LNCaP clone FGC (cell line): ENCODE measurements around the gene ARHGAP23.
A peak's percentile ranks its signal among the peaks of the same experiment; 100 is the strongest.

Experiments used
- DNase-seq: peaks from one replicate; pipeline ENCODE4 v3.0.0-alpha.2; 2011; ENCODE audit warnings: low read depth
- H3K4me3 ChIP-seq: 2 replicates; pipeline ENCODE4 v1.5.1; 2011; ENCODE audit warnings: mild to moderate bottlenecking, low read depth, low read length, control low read depth
- TF ChIP-seq, protein P1 (sequence below): IDR thresholded peaks from 2 replicates; pipeline ENCODE4 v1.5.1; 2012; ENCODE audit warnings: mild to moderate bottlenecking; ENCODE audit not compliant: control insufficient read depth, insufficient read depth; ENCODE audit errors: extremely low read depth

The ARHGAP23 gene

DNA sequence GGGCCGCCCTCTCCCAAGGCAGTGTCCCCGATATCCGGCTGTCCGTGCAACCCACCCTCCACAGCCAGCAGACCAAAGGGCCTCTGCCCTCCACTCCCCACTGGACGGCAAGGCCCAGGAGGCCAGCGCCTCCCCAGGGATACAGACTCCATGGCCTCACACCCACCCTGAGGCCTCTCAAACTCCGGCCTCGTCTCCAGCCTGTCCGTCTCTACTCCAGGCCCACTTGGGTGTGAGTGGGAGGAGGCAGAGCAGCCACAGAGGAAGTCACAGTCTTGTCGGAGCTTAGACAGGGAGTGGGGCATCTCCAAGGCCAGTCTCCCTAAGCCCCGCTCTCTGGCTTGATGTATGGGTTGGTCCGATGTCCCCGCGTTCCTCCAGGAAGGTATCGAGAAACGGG, 104.2 kb downstream of the ARHGAP23 start:
- no peak for DNase-seq
- TF ChIP-seq, protein P1, sequence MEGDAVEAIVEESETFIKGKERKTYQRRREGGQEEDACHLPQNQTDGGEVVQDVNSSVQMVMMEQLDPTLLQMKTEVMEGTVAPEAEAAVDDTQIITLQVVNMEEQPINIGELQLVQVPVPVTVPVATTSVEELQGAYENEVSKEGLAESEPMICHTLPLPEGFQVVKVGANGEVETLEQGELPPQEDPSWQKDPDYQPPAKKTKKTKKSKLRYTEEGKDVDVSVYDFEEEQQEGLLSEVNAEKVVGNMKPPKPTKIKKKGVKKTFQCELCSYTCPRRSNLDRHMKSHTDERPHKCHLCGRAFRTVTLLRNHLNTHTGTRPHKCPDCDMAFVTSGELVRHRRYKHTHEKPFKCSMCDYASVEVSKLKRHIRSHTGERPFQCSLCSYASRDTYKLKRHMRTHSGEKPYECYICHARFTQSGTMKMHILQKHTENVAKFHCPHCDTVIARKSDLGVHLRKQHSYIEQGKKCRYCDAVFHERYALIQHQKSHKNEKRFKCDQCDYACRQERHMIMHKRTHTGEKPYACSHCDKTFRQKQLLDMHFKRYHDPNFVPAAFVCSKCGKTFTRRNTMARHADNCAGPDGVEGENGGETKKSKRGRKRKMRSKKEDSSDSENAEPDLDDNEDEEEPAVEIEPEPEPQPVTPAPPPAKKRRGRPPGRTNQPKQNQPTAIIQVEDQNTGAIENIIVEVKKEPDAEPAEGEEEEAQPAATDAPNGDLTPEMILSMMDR, result no peak
- no peak overlapping the region for H3K4me3 ChIP-seq

DNA sequence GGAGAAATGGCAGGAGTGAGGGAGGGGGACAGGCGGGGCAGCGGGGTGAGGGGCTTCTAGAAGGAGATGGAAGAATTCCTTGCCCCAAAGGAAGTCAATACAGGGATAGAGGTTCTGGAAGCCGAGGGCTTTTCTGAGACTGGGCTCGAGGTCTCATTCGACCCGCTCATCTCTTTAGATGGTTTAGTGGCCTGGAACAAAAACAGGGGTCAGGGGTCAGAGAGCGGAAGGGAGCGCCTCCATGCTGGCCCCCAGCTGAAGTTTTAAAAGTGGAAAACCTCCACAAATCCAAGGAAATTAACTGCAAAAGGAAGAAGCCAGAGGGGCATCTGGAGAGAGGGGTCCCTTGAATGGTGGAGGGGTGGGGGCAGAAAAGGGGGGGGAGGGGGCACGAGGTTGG, 105.0 kb downstream of the ARHGAP23 start:
- DNase-seq, result no peak
- H3K4me3 ChIP-seq, result no peak overlapping the region
- TF ChIP-seq, protein P1, result no peak

DNA sequence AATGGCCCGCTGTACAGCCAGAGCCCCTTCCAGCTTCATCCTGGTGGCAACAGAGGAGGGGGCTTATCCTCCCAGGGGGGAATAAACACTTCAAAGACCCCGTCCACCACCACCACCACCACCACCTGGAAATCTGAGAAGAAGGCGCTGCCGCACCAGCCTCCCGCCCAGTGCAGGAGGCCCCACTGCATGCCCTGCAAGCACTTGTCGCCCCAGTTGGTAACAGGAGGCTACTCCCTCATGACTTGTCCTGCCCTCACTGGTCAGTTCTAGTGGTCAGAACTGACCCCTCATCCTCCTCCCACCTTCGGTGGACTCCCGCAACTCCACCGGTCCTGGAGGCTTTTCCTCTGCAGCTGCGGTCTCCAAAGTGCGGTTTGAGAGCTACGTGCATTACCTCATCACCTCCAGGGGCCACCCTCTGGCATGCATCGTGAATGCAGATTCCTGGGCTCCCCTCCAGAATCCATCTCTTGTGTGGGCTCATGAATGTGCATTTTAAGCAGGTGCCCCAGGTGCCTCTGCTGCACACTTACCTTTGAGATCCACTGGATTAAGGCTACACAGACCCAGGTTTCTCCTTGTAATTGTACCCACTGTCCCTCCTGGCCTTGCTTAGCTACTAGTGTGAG, 105.7 kb downstream of the ARHGAP23 start:
- no peak for DNase-seq
- no peak overlapping the region for H3K4me3 ChIP-seq
- TF ChIP-seq, protein P1, result no peak

DNA sequence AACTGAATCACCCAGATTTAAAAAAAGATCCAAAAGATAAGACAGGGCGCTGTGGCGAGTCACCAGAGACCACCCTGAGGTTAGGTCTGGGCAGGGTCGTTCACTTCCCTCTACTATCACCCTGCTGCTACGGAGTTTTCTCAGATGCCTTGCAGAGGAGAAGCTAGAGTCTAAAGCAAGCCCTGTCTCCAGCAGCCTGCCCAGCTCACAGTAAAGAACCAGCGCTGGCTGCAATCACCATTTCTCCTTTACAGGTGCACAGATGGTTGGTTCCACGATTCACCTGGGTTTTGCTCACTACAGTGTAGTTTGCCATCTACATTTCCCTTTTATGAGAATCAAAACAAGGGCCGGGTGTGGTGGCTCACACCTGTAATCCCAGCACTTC, 106.2 kb downstream of the ARHGAP23 start:
- DNase-seq, result no peak
- TF ChIP-seq, protein P1, result no peak
- H3K4me3 ChIP-seq, result no peak overlapping the region

DNA sequence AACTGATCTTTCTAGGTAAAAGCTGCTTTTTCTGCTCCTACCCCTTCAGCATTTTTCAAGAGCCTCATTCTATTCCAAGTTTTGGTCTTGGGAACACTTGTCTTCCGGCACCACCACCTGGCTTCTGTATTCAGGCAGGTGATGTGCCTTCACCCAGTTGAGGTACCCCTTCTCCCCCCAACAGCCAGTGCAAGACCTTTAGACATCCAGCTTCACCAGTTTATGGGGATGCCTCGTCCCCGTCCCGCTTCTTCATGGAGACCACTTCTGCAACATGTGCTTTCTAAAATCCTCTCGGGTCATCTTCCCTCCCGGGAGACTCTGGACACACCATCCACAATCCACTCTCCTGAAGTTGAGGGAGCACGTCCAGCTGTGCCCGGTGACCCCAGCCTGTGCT, 107.6 kb downstream of the ARHGAP23 start:
- TF ChIP-seq, protein P1, result no peak
- no peak for DNase-seq
- no peak overlapping the region for H3K4me3 ChIP-seq

DNA sequence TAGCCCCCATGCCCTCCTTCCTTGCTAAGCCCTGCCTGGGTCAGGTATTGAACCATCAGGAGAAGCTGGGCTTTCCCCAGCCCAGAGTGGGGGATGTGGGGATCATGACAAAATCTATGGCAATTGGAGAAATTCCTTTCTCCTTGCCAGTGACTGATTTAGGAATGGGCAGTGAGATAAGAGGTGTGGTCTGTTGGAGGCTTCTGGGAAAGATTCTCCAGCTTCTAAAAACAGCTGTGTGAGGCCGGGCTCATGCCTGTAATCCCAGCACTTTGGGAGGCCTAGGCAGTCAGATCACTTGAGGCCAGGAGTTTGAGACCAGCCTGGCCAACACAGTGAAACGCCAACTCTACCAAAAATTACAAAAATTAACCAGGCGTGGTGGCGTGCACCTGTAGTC, 108.4 kb downstream of the ARHGAP23 start:
- no peak for DNase-seq
- H3K4me3 ChIP-seq, result no peak overlapping the region
- TF ChIP-seq, protein P1, result no peak

DNA sequence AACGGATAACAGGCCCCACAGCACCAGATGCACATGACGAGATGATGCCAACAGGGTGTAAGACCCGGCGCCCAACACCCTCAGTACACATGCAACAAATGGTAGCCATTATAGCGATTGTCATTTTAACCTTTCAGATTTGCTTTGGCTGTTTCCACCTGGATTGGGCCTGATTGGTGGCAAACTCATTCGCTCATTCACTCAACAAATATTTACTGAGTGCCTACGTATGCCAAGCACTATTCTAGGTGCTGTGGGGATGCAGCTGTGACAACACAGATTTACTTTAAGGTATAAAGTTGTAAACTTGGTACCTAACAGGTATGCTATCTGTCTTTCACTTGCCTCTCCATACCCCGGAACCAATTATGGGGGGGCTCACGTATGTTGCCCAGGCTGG, 110.6 kb downstream of the ARHGAP23 start:
- H3K4me3 ChIP-seq, result no peak overlapping the region
- DNase-seq, result peak; percentile 62
- TF ChIP-seq, protein P1, result no peak
